COLO829 (cell line): Measurements from ENCODE around the gene PNPLA7.
"Not testable (repeated sequence)": the region's sequence is repeated elsewhere in the genome, so short reads cannot be mapped to it uniquely, and the experiment has no call there.

Experiments used
- DNase-seq: peaks from one replicate; pipeline ENCODE4 v3.0.0; 2012; ENCODE audit warnings: low spot score

Gene PNPLA7

GRCh38 chr9:137478962-137479861, 71.0 kb downstream of the PNPLA7 start:
- no peak for DNase-seq

GRCh38 chr9:137478613-137478961, 71.6 kb downstream of the PNPLA7 start:
- DNase-seq, result no peak

GRCh38 chr9:137477778-137478612, 72.2 kb downstream of the PNPLA7 start:
- no peak for DNase-seq

- DNase-seq, result no peak
Measured at GRCh38 chr9:137476856-137477255, 73.3 kb downstream of the PNPLA7 start.

- no peak for DNase-seq
Measured at GRCh38 chr9:137475666-137476065, 74.5 kb downstream of the PNPLA7 start.

GRCh38 chr9:137474271-137474670, 75.9 kb downstream of the PNPLA7 start:
- no peak for DNase-seq

GRCh38 chr9:137470785-137471184, 79.4 kb downstream of the PNPLA7 start:
- DNase-seq, result no peak

GRCh38 chr9:137467896-137468295, 82.3 kb downstream of the PNPLA7 start:
- DNase-seq, result no peak

GRCh38 chr9:137467161-137467581, 83.0 kb downstream of the PNPLA7 start:
- no peak for DNase-seq

- not testable (repeated sequence) for DNase-seq
Measured at GRCh38 chr9:137466389-137467085, 83.7 kb downstream of the PNPLA7 start.

GRCh38 chr9:137465720-137466388, 84.3 kb downstream of the PNPLA7 start:
- no peak for DNase-seq

GRCh38 chr9:137465000-137465719, 85.0 kb downstream of the PNPLA7 start:
- no peak for DNase-seq

- no peak for DNase-seq
Measured at GRCh38 chr9:137464291-137464999, 85.8 kb downstream of the PNPLA7 start.

- no peak for DNase-seq
Measured at GRCh38 chr9:137463931-137464290, 86.3 kb downstream of the PNPLA7 start.

GRCh38 chr9:137462986-137463930, 86.9 kb downstream of the PNPLA7 start:
- no peak for DNase-seq

- DNase-seq, result no peak
Measured at GRCh38 chr9:137462396-137462985, 87.7 kb downstream of the PNPLA7 start.

- peak; percentile 61 for DNase-seq
Measured at GRCh38 chr9:137461663-137462395, 88.4 kb downstream of the PNPLA7 start.

- no peak for DNase-seq
Measured at GRCh38 chr9:137461316-137461662, 88.9 kb downstream of the PNPLA7 start.
